WTC11 (cell line): ENCODE measurements around the gene EIF5B.

Experiments used
- CBFB ChIP-seq: sonication (generic); formaldehyde crosslinking; IDR thresholded peaks from 2 replicates; pipeline ENCODE4 v1.8.1; 2022; ENCODE audit warnings: mild to moderate bottlenecking, low read depth, missing genetic modification reagents
- FOXP4 ChIP-seq: sonication (generic); formaldehyde crosslinking; IDR thresholded peaks from 2 replicates; pipeline ENCODE4 v1.8.0; 2022; ENCODE audit warnings: mild to moderate bottlenecking, missing genetic modification reagents
- HMGXB4 ChIP-seq: sonication (generic); formaldehyde crosslinking; IDR thresholded peaks from 2 replicates; pipeline ENCODE4 v1.8.1; 2023; ENCODE audit warnings: mild to moderate bottlenecking, moderate library complexity, missing genetic modification reagents
- JUN ChIP-seq: sonication (generic); formaldehyde crosslinking; IDR thresholded peaks from 2 replicates; pipeline ENCODE4 v1.8.0; 2023; ENCODE audit warnings: mild to moderate bottlenecking, missing genetic modification reagents
- NFATC4 ChIP-seq: fragments of 250-450 bp; sonication (Bioruptor Pico); IDR thresholded peaks from 2 replicates; pipeline ENCODE4 v1.9.0; 2021; ENCODE audit warnings: mild to moderate bottlenecking
- NR2C2 ChIP-seq: sonication (generic); formaldehyde crosslinking; IDR thresholded peaks from 2 replicates; pipeline ENCODE4 v1.8.0; 2022; ENCODE audit warnings: mild to moderate bottlenecking, missing genetic modification reagents
- TCF7 ChIP-seq: sonication (generic); formaldehyde crosslinking; IDR thresholded peaks from 2 replicates; pipeline ENCODE4 v1.8.0; 2022; ENCODE audit warnings: mild to moderate bottlenecking, low read depth, missing genetic modification reagents, moderate library complexity
- USF2 ChIP-seq: sonication (generic); formaldehyde crosslinking; IDR thresholded peaks from 2 replicates; pipeline ENCODE4 v1.8.1; 2023; ENCODE audit warnings: mild to moderate bottlenecking, missing genetic modification reagents, moderate library complexity
- ZNF138 ChIP-seq: sonication (generic); formaldehyde crosslinking; conservative IDR thresholded peaks from 2 replicates; pipeline ENCODE4 v1.8.1; 2022; ENCODE audit warnings: mild to moderate bottlenecking, moderate library complexity, missing genetic modification reagents
- TF ChIP-seq, protein P1 (sequence below): fragments of 200-600 bp; IDR thresholded peaks from 2 replicates; pipeline ENCODE4 v1.8.0; 2022; ENCODE audit warnings: antibody characterized with exemption
- TF ChIP-seq, protein P2 (sequence below): sonication (generic); formaldehyde crosslinking; IDR thresholded peaks from 2 replicates; pipeline ENCODE4 v1.8.0; 2022; ENCODE audit warnings: mild to moderate bottlenecking, missing genetic modification reagents
- TF ChIP-seq, protein P3 (sequence below): sonication (generic); formaldehyde crosslinking; IDR thresholded peaks from 2 replicates; pipeline ENCODE4 v1.8.1; 2022; ENCODE audit warnings: low read depth, mild to moderate bottlenecking, moderate library complexity, missing genetic modification reagents, borderline replicate concordance
- TF ChIP-seq, protein P4 (sequence below): sonication (generic); formaldehyde crosslinking; IDR thresholded peaks from 2 replicates; pipeline ENCODE4 v1.8.1; 2022; ENCODE audit warnings: missing genetic modification reagents, borderline replicate concordance

GRCh38 chr2:99373144-99373543 is 36.0 kb downstream of the EIF5B start:
- TF ChIP-seq, protein P1, sequence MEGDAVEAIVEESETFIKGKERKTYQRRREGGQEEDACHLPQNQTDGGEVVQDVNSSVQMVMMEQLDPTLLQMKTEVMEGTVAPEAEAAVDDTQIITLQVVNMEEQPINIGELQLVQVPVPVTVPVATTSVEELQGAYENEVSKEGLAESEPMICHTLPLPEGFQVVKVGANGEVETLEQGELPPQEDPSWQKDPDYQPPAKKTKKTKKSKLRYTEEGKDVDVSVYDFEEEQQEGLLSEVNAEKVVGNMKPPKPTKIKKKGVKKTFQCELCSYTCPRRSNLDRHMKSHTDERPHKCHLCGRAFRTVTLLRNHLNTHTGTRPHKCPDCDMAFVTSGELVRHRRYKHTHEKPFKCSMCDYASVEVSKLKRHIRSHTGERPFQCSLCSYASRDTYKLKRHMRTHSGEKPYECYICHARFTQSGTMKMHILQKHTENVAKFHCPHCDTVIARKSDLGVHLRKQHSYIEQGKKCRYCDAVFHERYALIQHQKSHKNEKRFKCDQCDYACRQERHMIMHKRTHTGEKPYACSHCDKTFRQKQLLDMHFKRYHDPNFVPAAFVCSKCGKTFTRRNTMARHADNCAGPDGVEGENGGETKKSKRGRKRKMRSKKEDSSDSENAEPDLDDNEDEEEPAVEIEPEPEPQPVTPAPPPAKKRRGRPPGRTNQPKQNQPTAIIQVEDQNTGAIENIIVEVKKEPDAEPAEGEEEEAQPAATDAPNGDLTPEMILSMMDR = no peak
- TF ChIP-seq HMGXB4 (CRISPR knock-in tag) (no peak), JUN (CRISPR knock-in tag) (no peak), ZNF138 (CRISPR knock-in tag) (no peak), CBFB (CRISPR knock-in tag) (no peak), USF2 (CRISPR knock-in tag) (no peak), TCF7 (CRISPR knock-in tag) (no peak), FOXP4 (CRISPR knock-in tag) (no peak), NR2C2 (CRISPR knock-in tag) (no peak), NFATC4 (CRISPR knock-in tag) (no peak)
- TF ChIP-seq, protein P2, sequence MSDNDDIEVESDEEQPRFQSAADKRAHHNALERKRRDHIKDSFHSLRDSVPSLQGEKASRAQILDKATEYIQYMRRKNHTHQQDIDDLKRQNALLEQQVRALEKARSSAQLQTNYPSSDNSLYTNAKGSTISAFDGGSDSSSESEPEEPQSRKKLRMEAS (CRISPR knock-in tag) = no peak
- TF ChIP-seq, protein P3, sequence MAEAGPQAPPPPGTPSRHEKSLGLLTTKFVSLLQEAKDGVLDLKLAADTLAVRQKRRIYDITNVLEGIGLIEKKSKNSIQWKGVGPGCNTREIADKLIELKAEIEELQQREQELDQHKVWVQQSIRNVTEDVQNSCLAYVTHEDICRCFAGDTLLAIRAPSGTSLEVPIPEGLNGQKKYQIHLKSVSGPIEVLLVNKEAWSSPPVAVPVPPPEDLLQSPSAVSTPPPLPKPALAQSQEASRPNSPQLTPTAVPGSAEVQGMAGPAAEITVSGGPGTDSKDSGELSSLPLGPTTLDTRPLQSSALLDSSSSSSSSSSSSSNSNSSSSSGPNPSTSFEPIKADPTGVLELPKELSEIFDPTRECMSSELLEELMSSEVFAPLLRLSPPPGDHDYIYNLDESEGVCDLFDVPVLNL (CRISPR knock-in tag) = no peak
- TF ChIP-seq, protein P4, sequence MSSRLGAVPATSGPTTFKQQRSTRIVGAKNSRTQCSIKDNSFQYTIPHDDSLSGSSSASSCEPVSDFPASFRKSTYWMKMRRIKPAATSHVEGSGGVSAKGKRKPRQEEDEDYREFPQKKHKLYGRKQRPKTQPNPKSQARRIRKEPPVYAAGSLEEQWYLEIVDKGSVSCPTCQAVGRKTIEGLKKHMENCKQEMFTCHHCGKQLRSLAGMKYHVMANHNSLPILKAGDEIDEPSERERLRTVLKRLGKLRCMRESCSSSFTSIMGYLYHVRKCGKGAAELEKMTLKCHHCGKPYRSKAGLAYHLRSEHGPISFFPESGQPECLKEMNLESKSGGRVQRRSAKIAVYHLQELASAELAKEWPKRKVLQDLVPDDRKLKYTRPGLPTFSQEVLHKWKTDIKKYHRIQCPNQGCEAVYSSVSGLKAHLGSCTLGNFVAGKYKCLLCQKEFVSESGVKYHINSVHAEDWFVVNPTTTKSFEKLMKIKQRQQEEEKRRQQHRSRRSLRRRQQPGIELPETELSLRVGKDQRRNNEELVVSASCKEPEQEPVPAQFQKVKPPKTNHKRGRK = no peak
